Keratinocyte (primary cell): ENCODE measurements around the gene TMPRSS3. TPM values are rescaled to one million over a fixed set of nuclear protein-coding genes. Genes with fewer than 3 reads are reported as not detected.

ENCODE experiments used
- DNase-seq: peaks from one replicate; pipeline ENCODE4 v3.0.0-alpha.2; 2011; ENCODE audit warnings: low read depth, missing footprints, low spot score
- FAIRE-seq: peaks from 2 replicates; lab custom pipeline; 2011; peaks lifted over from hg19 to GRCh38; lab: Jason Lieb, UNC
- H2AFZ ChIP-seq: 2 replicates; pipeline ENCODE4 v1.6.0; 2012; ENCODE audit warnings: low read length, control low read depth, inconsistent platforms; ENCODE audit not compliant: control insufficient read depth
- H3K27ac ChIP-seq: 2 replicates; pipeline ENCODE4 v1.5.1; 2011; ENCODE audit warnings: low read length; ENCODE audit not compliant: control insufficient read depth, insufficient read depth
- H3K27me3 ChIP-seq: 3 replicates; pipeline ENCODE4 v1.6.0; 2011; ENCODE audit warnings: low read length; ENCODE audit not compliant: control insufficient read depth, insufficient read depth; ENCODE audit errors: extremely low read depth
- H3K36me3 ChIP-seq, 2 experiments: 2 replicates in 1 of 2; 3 replicates in 1 of 2; pipeline ENCODE4 v1.5.1; 2011; ENCODE audit warnings: low read length in 2 of 2, mild to moderate bottlenecking in 1 of 2; ENCODE audit not compliant: control insufficient read depth in 2 of 2, insufficient read depth in 2 of 2; ENCODE audit errors: extremely low read depth in 1 of 2
- H3K4me1 ChIP-seq: 3 replicates; pipeline ENCODE4 v1.5.1; 2011; ENCODE audit warnings: low read length; ENCODE audit not compliant: control insufficient read depth, insufficient read depth; ENCODE audit errors: extremely low read depth
- H3K4me2 ChIP-seq: 3 replicates; pipeline ENCODE4 v1.6.0; 2011; ENCODE audit warnings: low read depth, low read length; ENCODE audit not compliant: control insufficient read depth, insufficient read depth; ENCODE audit errors: extremely low read depth
- H3K4me3 ChIP-seq, 3 experiments: fragments of 200-600 bp in 1 of 3; sonication (generic) in 1 of 3; 2 replicates in 2 of 3; 3 replicates in 1 of 3; pipeline ENCODE4 v1.5.1; 2011 to 2016; ENCODE audit warnings: low read length in 3 of 3, mild to moderate bottlenecking in 3 of 3, control low read depth in 2 of 3, inconsistent platforms in 1 of 3, low read depth in 1 of 3, mixed read lengths in 1 of 3, mixed run types in 1 of 3, moderate library complexity in 1 of 3; ENCODE audit not compliant: control insufficient read depth in 2 of 3, insufficient read depth in 2 of 3; ENCODE audit errors: extremely low read depth in 1 of 3
- H3K79me2 ChIP-seq: 2 replicates; pipeline ENCODE4 v1.6.0; 2012; ENCODE audit warnings: low read length; ENCODE audit not compliant: control insufficient read depth, insufficient read depth
- H3K9ac ChIP-seq: 3 replicates; pipeline ENCODE4 v1.6.0; 2011; ENCODE audit warnings: low read length; ENCODE audit not compliant: control insufficient read depth, insufficient read depth; ENCODE audit errors: extremely low read depth
- H3K9me1 ChIP-seq: 3 replicates; pipeline ENCODE4 v1.6.0; 2011; ENCODE audit warnings: low read length; ENCODE audit not compliant: control insufficient read depth, insufficient read depth; ENCODE audit errors: extremely low read depth
- H3K9me3 ChIP-seq: 2 replicates; pipeline ENCODE4 v1.5.1; 2012; ENCODE audit warnings: low read depth, low read length; ENCODE audit not compliant: control insufficient read depth
- H4K20me1 ChIP-seq: 3 replicates; pipeline ENCODE4 v1.6.0; 2011; ENCODE audit warnings: low read length; ENCODE audit not compliant: control insufficient read depth, insufficient read depth; ENCODE audit errors: extremely low read depth
- CTCF ChIP-seq, 3 experiments: IDR thresholded peaks in 1 of 3; conservative IDR thresholded peaks in 1 of 3; optimal IDR thresholded peaks in 1 of 3; 2 replicates in 2 of 3; 3 replicates in 1 of 3; pipeline versions ENCODE3 to v1.5.1; 2011; ENCODE audit warnings: low read length in 3 of 3, mild to moderate bottlenecking in 3 of 3, moderate library complexity in 2 of 3, control low read depth in 1 of 3, inconsistent platforms in 1 of 3; ENCODE audit not compliant: insufficient read depth in 2 of 3; ENCODE audit errors: extremely low read depth in 1 of 3
- EZH2 ChIP-seq: IDR thresholded peaks from one replicate; pipeline ENCODE4 v1.6.1; 2012; ENCODE audit warnings: inconsistent platforms, mild to moderate bottlenecking, low read length, moderate library complexity
- dilution Hi-C: fragments of 300-500 bp; cut with MboI; formaldehyde crosslinking; loops from one replicate; pipeline ENCODE4 v1.7.0; 2020; ENCODE audit warnings: low sequenced_read_pairs; ENCODE audit not compliant: extremely low pct_ligation_motif_present
- polyA plus RNA-seq, 5 experiments: library from polyadenylated mRNA; depleted of rRNA in 3 of 5; stranded (reverse) in 3 of 5; stranded (forward) in 1 of 5; unstranded in 1 of 5; fragments of >200 nt; gene quantifications; 1 replicate in 1 of 5; 2 replicates in 3 of 5; 3 replicates in 1 of 5; pipeline versions ENCODE4 v1.2.1 to v1.2.3, GENCODE V29; 2011 to 2012; ENCODE audit warnings: missing spikeins in 2 of 5, low read depth in 1 of 5, low replicate concordance in 1 of 5

Gene TMPRSS3
- polyA plus RNA-seq, 1 donor (not counting 4 experiments of a cell fraction or from before 2014, with no cell fraction given): not detected

DNA sequence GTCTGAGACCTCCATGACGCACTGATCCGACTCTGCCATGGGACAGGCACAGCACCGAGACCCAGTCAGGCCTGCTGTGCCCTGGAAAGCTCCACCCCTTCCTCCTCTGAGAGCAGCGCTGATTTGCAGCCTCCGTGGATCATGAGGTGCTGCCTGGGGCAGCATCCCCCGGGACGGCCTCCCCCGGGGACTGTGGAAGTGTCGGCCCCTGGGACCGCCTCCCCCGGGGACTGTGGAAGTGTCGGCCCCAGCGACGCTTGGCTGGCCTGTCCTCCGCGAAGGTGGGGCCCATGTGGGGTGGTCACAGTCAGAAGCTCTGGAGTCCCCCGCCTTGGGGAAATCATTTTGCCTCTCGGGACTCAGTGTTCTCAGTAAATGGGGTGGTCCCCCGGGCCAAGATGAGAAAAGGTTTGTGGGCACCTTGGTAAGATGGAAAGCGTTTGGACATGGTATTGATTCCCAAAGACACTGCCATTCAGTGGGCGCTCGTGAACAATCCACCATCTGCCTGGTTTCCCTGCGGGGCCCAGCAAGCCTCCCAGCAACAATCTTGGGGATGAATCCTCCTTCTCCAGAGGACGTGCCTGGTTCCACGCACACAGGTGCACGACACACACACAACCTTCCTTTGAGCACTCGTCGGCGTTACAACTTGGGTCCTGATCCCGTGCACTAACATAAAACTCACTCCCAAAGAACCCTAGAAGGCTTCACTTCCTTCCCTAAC lies 48.1 kb downstream of the TMPRSS3 start:
- H3K9me3 ChIP-seq: no peaks in the 10 kb centered on the region
- H3K79me2 ChIP-seq: no peaks in the 10 kb centered on the region
- dilution Hi-C loops: loop anchor here (10.0 kb wide), 1 partner anchor 77 kb away; no protein-coding TSS in a partner anchor
- H3K4me2 ChIP-seq: no peak overlapping the region
- no peak for TF ChIP-seq CTCF (optimal IDR thresholded peaks at IDR 0.05 in 1 of 3, IDR thresholded peaks at IDR 0.05 in 1 of 3, conservative IDR thresholded peaks at IDR 0.05 in 1 of 3; ENCODE audit: extremely low read depth in 1 of 3, insufficient read depth in 2 of 3, low read length in 3 of 3)
- no peak for TF ChIP-seq EZH2
- H3K27me3 ChIP-seq: no peaks in the 10 kb centered on the region
- H3K36me3 ChIP-seq: no peaks in the 10 kb centered on the region
- FAIRE-seq (no peak), DNase-seq (no peak)
- no peaks in the 10 kb centered on the region for H4K20me1 ChIP-seq
- no peak overlapping the region for H3K27ac ChIP-seq
- H2AFZ ChIP-seq: no peak overlapping the region
- H3K9me1 ChIP-seq: no peaks in the 10 kb centered on the region
- H3K9ac ChIP-seq: no peak overlapping the region
- H3K4me3 ChIP-seq: no peak overlapping the region
- no peaks in the 10 kb centered on the region for H3K4me1 ChIP-seq

- no peak for FAIRE-seq
Observed at GRCh38 chr21:42346866-42347600, 48.8 kb downstream of the TMPRSS3 start.

More at GRCh38 chr21:42346866-42347600, 48.8 kb downstream of the TMPRSS3 start:
- no peak for TF ChIP-seq CTCF (optimal IDR thresholded peaks at IDR 0.05 in 1 of 3, IDR thresholded peaks at IDR 0.05 in 1 of 3, conservative IDR thresholded peaks at IDR 0.05 in 1 of 3; ENCODE audit: extremely low read depth in 1 of 3, insufficient read depth in 2 of 3, low read length in 3 of 3)
- dilution Hi-C loops: loop anchor here (10.0 kb wide), 1 partner anchor 78 kb away; no protein-coding TSS in a partner anchor
- H3K27ac ChIP-seq: no peak overlapping the region
- H3K27me3 ChIP-seq: no peaks in the 10 kb centered on the region
- no peak overlapping the region for H3K9ac ChIP-seq
- no peaks in the 10 kb centered on the region for H3K79me2 ChIP-seq
- no peak overlapping the region for H3K4me2 ChIP-seq
- no peak overlapping the region for H2AFZ ChIP-seq
- no peaks in the 10 kb centered on the region for H3K4me1 ChIP-seq
- H3K9me1 ChIP-seq: no peaks in the 10 kb centered on the region
- no peak overlapping the region for H3K4me3 ChIP-seq
- H3K36me3 ChIP-seq: no peaks in the 10 kb centered on the region
- H3K9me3 ChIP-seq: no peaks in the 10 kb centered on the region
- no peaks in the 10 kb centered on the region for H4K20me1 ChIP-seq
- no peak for DNase-seq
